ENCODE data around the gene ADORA1. TPM values are rescaled to one million over a fixed set of nuclear protein-coding genes. Genes with fewer than 3 reads are reported as not detected.
A peak's percentile ranks its signal among the peaks of the same experiment; 100 is the strongest.

ADORA1 gene
- polyA plus RNA-seq, 3 donors, result 0.13 to 1.1 TPM; not detected in 1

GRCh38 chr1:203078478-203078877 is 49.0 kb upstream of the ADORA1 start:
- Histone ChIP-seq H3K4me2 (replicated peaks; ENCODE audit: extremely low read depth, low read length, poor library complexity, severe bottlenecking) (no peak overlapping the region), H2AFZ (ENCODE audit: insufficient read depth, low read depth, low read length, poor library complexity, severe bottlenecking) (no peak overlapping the region), H3K27ac (ENCODE audit: low read depth in 1 of 2, low read length in 2 of 2) (no peak overlapping the region), H3K9ac (ENCODE audit: insufficient read depth, low read length, poor library complexity, severe bottlenecking) (no peak overlapping the region), H3K79me2 (ENCODE audit: insufficient read depth, low read length) (peaks cover 5% of the 10 kb centered on the region), H4K20me1 (ENCODE audit: insufficient read depth, low read length) (no peaks in the 10 kb centered on the region), H3K4me1 (ENCODE audit: control insufficient read depth in 1 of 2, insufficient read depth in 2 of 2, low read length in 2 of 2) (peaks cover 34 to 37% of the 10 kb centered on the region in 2 donors), H3K27me3 (ENCODE audit: control insufficient read depth in 2 of 2, insufficient read depth in 2 of 2, low read length in 2 of 2) (no peaks in the 10 kb centered on the region), H3K9me3 (replicated peaks in 1 of 2; ENCODE audit: control insufficient read depth in 1 of 2, insufficient read depth in 1 of 2, low read length in 2 of 2) (no peaks in the 10 kb centered on the region), H3K36me3 (replicated peaks in 1 of 2; ENCODE audit: control insufficient read depth in 1 of 2, insufficient read depth in 2 of 2, low read length in 2 of 2) (no peaks in the 10 kb centered on the region), H3K4me3 (replicated peaks in 1 of 3; ENCODE audit: low read depth in 2 of 3, low read length in 3 of 3) (no peak overlapping the region)
- no peak for TF ChIP-seq CTCF (IDR thresholded peaks at IDR 0.05)
- DNase-seq, result no peak
- intact Hi-C loops (cut with micrococcal nuclease), result no loop called here
- Mint-ChIP-seq H3K4me3 (no peak overlapping the region), H3K9me3 (peaks cover 0 to 2% (median 0%) of the 10 kb centered on the region in 7 donors), H3K27ac (peak overlapping the region in 1 of 7 donors; percentile 6), H3K4me1 (peaks cover 51% of the 10 kb centered on the region), H3K27me3 (ENCODE audit: low read depth in 3 of 3) (peaks cover 0 to 6% (median 5%) of the 10 kb centered on the region in 3 donors), H3K36me3 (peaks cover 16 to 26% of the 10 kb centered on the region in 2 donors)
- no CpG with 5 or more reads among the region's 3 CpGs for WGBS (ENCODE audit: insufficient coverage)

GRCh38 chr1:203080456-203080855 is 47.1 kb upstream of the ADORA1 start:
- no peak for DNase-seq
- no peak overlapping the region for H3K9ac ChIP-seq (ENCODE audit: insufficient read depth, low read length, poor library complexity, severe bottlenecking)
- 100% methylated on average over 1 of the region's 5 CpGs for WGBS (ENCODE audit: insufficient coverage)
- Mint-ChIP-seq H3K4me1 (peaks cover 48% of the 10 kb centered on the region), H3K9me3 (peaks cover 0 to 2% (median 0%) of the 10 kb centered on the region in 7 donors), H3K36me3 (peaks cover 11 to 16% of the 10 kb centered on the region in 2 donors), H3K27ac (peak overlapping the region in 1 of 7 donors; percentile 24), H3K4me3 (no peak overlapping the region), H3K27me3 (ENCODE audit: low read depth in 3 of 3) (peaks cover 0 to 5% (median 3%) of the 10 kb centered on the region in 3 donors)
- peaks cover 23 to 37% of the 10 kb centered on the region in 2 donors for H3K4me1 ChIP-seq (ENCODE audit: control insufficient read depth in 1 of 2, insufficient read depth in 2 of 2, low read length in 2 of 2)
- no peaks in the 10 kb centered on the region for H3K9me3 ChIP-seq (replicated peaks in 1 of 2; ENCODE audit: control insufficient read depth in 1 of 2, insufficient read depth in 1 of 2, low read length in 2 of 2)
- H3K36me3 ChIP-seq (replicated peaks in 1 of 2; ENCODE audit: control insufficient read depth in 1 of 2, insufficient read depth in 2 of 2, low read length in 2 of 2), result no peaks in the 10 kb centered on the region
- no peaks in the 10 kb centered on the region for H3K27me3 ChIP-seq (ENCODE audit: control insufficient read depth in 2 of 2, insufficient read depth in 2 of 2, low read length in 2 of 2)
- intact Hi-C loops (cut with micrococcal nuclease), result no loop called here
- no peaks in the 10 kb centered on the region for H4K20me1 ChIP-seq (ENCODE audit: insufficient read depth, low read length)
- no peak overlapping the region for H3K4me3 ChIP-seq (replicated peaks in 1 of 3; ENCODE audit: low read depth in 2 of 3, low read length in 3 of 3)
- H3K27ac ChIP-seq (ENCODE audit: low read depth in 1 of 2, low read length in 2 of 2), result no peak overlapping the region
- H3K4me2 ChIP-seq (replicated peaks; ENCODE audit: extremely low read depth, low read length, poor library complexity, severe bottlenecking), result no peak overlapping the region
- TF ChIP-seq CTCF (IDR thresholded peaks at IDR 0.05), result no peak
- no peak overlapping the region for H2AFZ ChIP-seq (ENCODE audit: insufficient read depth, low read depth, low read length, poor library complexity, severe bottlenecking)
- H3K79me2 ChIP-seq (ENCODE audit: insufficient read depth, low read length), result peaks cover 2% of the 10 kb centered on the region

Data from CD14-positive monocyte (primary cell).